ENCODE measurements around the gene SHROOM4.

GRCh38 chrX:50638123-50638522, 175.9 kb downstream of the SHROOM4 start:
- TF ChIP-seq, protein P1, sequence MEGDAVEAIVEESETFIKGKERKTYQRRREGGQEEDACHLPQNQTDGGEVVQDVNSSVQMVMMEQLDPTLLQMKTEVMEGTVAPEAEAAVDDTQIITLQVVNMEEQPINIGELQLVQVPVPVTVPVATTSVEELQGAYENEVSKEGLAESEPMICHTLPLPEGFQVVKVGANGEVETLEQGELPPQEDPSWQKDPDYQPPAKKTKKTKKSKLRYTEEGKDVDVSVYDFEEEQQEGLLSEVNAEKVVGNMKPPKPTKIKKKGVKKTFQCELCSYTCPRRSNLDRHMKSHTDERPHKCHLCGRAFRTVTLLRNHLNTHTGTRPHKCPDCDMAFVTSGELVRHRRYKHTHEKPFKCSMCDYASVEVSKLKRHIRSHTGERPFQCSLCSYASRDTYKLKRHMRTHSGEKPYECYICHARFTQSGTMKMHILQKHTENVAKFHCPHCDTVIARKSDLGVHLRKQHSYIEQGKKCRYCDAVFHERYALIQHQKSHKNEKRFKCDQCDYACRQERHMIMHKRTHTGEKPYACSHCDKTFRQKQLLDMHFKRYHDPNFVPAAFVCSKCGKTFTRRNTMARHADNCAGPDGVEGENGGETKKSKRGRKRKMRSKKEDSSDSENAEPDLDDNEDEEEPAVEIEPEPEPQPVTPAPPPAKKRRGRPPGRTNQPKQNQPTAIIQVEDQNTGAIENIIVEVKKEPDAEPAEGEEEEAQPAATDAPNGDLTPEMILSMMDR (IDR thresholded peaks at IDR 0.05), result no peak
- no peak for TF ChIP-seq POLR2A (IDR thresholded peaks at IDR 0.05)

All from lower leg skin (tissue), 3 donors.